Lung (tissue), 12 donors: ENCODE data around the gene FUT7. TPM values are rescaled to one million over a fixed set of nuclear protein-coding genes. Genes with fewer than 3 reads are reported as not detected.

Experiments
- ATAC-seq: fragments of 200-7000 bp; cut with Tn5 transposase; one replicate; pipeline ENCODE4 v1.9.1; 2020; ENCODE audit warnings: moderate number of reproducible peaks; ENCODE audit not compliant: insufficient read depth, low FRiP score
- DNase-seq, 3 donors: peaks; one replicate each; pipeline ENCODE4 v3.0.0-alpha.2; 2013 to 2017
- H3K27ac ChIP-seq, 2 donors: one replicate each; pipeline ENCODE4 v1.5.1; 2013; ENCODE audit warnings: mild to moderate bottlenecking in 2 of 2, moderate library complexity in 2 of 2, control low read depth in 1 of 2, inconsistent platforms in 1 of 2, low read depth in 1 of 2, low read length in 1 of 2
- H3K27me3 ChIP-seq, 3 donors: one replicate each; pipeline ENCODE4 v1.5.1; 2013; ENCODE audit warnings: low read length in 2 of 3; ENCODE audit not compliant: control insufficient read depth in 3 of 3, insufficient read depth in 3 of 3
- H3K36me3 ChIP-seq, 4 donors: one replicate each; pipeline ENCODE4 v1.5.1; 2013; ENCODE audit warnings: low read length in 4 of 4, mild to moderate bottlenecking in 1 of 4, moderate library complexity in 1 of 4; ENCODE audit not compliant: control insufficient read depth in 4 of 4, insufficient read depth in 4 of 4
- H3K4me1 ChIP-seq, 5 donors: one replicate each; pipeline ENCODE4 v1.5.1; 2013; ENCODE audit warnings: low read length in 5 of 5, mild to moderate bottlenecking in 2 of 5, moderate library complexity in 1 of 5; ENCODE audit not compliant: control insufficient read depth in 5 of 5, insufficient read depth in 5 of 5
- H3K4me3 ChIP-seq: one replicate; pipeline ENCODE4 v1.5.1; 2013; ENCODE audit warnings: mild to moderate bottlenecking, control low read depth, moderate library complexity
- H3K9ac ChIP-seq, 2 donors: one replicate each; pipeline ENCODE4 v1.5.1; 2013; ENCODE audit warnings: low read length in 2 of 2, control low read depth in 1 of 2; ENCODE audit not compliant: insufficient read depth in 1 of 2
- H3K9me3 ChIP-seq, 4 donors: one replicate each; pipeline ENCODE4 v1.5.1; 2013; ENCODE audit warnings: low read length in 3 of 4, mild to moderate bottlenecking in 1 of 4, moderate library complexity in 1 of 4; ENCODE audit not compliant: control insufficient read depth in 4 of 4, insufficient read depth in 3 of 4
- WGBS, 2 donors: extraction: QIAGEN DNeasy Blood & Tissue Kit; methylation state at CpG; one replicate each; pipeline ENCODE4 v1.1.7; 2013; 5-methylcytosine and 5-hydroxymethylcytosine counted together
- polyA plus RNA-seq, 2 donors: library from polyadenylated mRNA; stranded (reverse); fragments of 200-250 nt; gene quantifications; one replicate each; pipeline ENCODE4 v1.2.1, GENCODE V29; 2013
- total RNA-seq, 2 donors: library from RNA; depleted of rRNA in 1 of 2; stranded (reverse); fragments of >200 nt in 1 of 2; gene quantifications; one replicate each; pipeline ENCODE4 v1.2.1, GENCODE V29; 2014 to 2021
- TF ChIP-seq, protein P1 (sequence below): IDR thresholded peaks from 2 replicates; pipeline ENCODE4 v1.5.1; 2012; ENCODE audit warnings: mild to moderate bottlenecking; ENCODE audit errors: control extremely low read depth, extremely low read depth
- donor health status: control.
- donor health status: control.
- donor health status: Bipolar disorder and iron deficiency.
- donor health status: healthy.
- donor health status: DM: yes; HTN: yes; CAD: no.

The FUT7 gene
- total and polyA plus RNA-seq, 4 donors = 0.37 to 5.5 (median 0.73) TPM

DNA sequence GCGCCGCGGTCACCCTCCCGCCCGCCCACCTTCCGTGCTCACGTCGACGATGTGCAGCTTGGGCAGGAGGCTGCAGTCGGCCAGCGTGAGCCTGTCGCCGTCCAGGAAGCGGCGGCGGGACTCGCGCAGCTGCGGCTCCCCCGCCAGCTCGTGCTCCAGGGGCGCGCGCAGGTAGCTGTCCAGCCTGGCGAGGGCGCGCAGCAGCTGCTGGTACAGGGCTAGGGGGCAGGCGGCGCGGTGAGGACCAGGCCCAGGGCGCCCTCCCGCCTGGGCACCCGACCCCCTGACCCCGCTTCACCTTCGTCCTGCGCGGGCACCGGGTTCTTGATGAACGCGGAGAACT lies 37.0 kb downstream of the FUT7 start:
- no peak overlapping the region for H3K4me3 ChIP-seq
- 17 to 60% methylated on average over 31 to 40 of the region's 40 CpGs for WGBS, 2 donors
- ATAC-seq (no peak), DNase-seq (peak in 1 of 3 donors; percentile 33)
- no peaks in the 10 kb centered on the region for H3K27me3 ChIP-seq
- peaks cover 0 to 37% (median 15%) of the 10 kb centered on the region in 5 donors for H3K4me1 ChIP-seq
- H3K27ac ChIP-seq = no peak overlapping the region
- no peak overlapping the region for H3K9ac ChIP-seq
- TF ChIP-seq, protein P1, sequence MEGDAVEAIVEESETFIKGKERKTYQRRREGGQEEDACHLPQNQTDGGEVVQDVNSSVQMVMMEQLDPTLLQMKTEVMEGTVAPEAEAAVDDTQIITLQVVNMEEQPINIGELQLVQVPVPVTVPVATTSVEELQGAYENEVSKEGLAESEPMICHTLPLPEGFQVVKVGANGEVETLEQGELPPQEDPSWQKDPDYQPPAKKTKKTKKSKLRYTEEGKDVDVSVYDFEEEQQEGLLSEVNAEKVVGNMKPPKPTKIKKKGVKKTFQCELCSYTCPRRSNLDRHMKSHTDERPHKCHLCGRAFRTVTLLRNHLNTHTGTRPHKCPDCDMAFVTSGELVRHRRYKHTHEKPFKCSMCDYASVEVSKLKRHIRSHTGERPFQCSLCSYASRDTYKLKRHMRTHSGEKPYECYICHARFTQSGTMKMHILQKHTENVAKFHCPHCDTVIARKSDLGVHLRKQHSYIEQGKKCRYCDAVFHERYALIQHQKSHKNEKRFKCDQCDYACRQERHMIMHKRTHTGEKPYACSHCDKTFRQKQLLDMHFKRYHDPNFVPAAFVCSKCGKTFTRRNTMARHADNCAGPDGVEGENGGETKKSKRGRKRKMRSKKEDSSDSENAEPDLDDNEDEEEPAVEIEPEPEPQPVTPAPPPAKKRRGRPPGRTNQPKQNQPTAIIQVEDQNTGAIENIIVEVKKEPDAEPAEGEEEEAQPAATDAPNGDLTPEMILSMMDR = no peak
- H3K9me3 ChIP-seq = no peaks in the 10 kb centered on the region
- peaks cover 0 to 13% (median 0%) of the 10 kb centered on the region in 4 donors for H3K36me3 ChIP-seq

DNA sequence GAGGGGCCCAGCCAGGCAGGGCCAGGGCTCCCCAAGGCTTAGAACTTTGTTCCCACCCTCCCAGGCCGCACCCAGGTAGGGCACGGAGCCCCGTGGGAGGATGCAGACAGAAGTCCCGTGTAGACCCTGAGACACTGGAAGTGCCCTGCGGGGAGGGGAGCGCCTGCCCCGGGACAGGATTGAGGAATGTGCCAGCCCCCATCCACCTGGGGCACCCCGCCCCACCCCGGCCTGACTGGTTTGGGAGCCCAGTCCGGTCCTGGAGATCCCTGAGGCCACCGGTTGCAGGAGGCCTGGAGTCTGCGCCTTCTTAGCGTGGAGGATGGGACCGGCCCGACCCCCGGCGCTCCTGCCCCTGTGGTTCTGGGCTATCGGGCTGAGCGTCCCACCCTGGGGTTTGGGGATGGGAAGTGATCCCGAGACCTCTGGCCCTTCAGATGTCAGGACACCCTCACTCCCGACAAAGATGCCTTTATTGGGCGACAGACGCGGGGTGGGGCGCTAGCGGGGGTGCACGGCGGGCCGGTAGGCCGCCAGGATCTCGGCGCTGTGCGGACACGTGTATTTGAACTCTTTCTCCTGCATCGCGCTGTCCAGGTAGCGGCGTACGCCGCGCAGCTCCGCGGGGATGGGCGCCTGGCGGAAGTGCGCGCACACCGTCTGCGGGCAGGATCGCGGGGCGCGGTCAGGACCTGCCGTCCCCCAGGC lies 37.6 kb downstream of the FUT7 start:
- H3K36me3 ChIP-seq = peaks cover 0 to 13% (median 0%) of the 10 kb centered on the region in 4 donors
- H3K27me3 ChIP-seq = no peaks in the 10 kb centered on the region
- H3K4me1 ChIP-seq = peaks cover 0 to 37% (median 15%) of the 10 kb centered on the region in 5 donors
- H3K9me3 ChIP-seq = no peaks in the 10 kb centered on the region
- H3K27ac ChIP-seq = no peak overlapping the region
- TF ChIP-seq, protein P1 = no peak
- H3K9ac ChIP-seq = no peak overlapping the region
- no peak overlapping the region for H3K4me3 ChIP-seq
- 71 to 75% methylated on average over 54 of the region's 54 CpGs for WGBS, 2 donors
- DNase-seq (no peak), ATAC-seq (no peak)

DNA sequence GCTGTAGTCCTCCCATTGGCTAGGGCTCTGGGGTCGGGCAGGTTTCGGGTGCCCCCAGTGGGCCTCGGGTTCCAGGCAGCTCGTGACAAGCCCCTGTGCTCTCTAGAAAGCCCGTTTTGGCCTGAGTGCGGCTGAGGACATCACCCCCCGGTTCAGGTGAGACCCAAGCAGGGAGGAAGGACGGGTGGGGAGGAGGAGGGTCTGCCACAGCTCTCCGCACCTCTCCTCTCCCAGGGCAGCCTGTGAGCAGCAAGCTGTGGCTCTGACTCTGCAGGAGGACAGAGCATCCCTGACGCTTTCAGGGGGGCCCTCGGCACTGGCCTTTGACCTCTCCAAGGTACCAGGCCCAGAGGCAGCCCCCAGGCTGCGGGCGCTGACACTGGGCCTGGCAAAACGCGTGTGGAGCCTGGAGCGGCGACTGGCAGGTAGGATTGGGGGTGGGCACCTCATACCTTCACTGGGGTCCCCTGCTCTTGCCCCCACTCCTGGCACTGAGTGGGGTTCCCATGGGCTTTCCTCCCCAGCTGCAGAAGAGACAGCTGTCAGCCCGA lies 39.0 kb downstream of the FUT7 start:
- Histone ChIP-seq H3K27me3 (no peaks in the 10 kb centered on the region), H3K9me3 (no peaks in the 10 kb centered on the region), H3K9ac (no peak overlapping the region), H3K4me1 (peaks cover 0 to 37% (median 15%) of the 10 kb centered on the region in 5 donors), H3K27ac (peak overlapping the region; percentile 34 to 81), H3K4me3 (peak overlapping the region; percentile 66), H3K36me3 (peaks cover 0 to 13% (median 0%) of the 10 kb centered on the region in 4 donors)
- no peak for ATAC-seq
- 41 to 45% methylated on average over 17 to 18 of the region's 18 CpGs for whole genome bisulfite sequencing, 2 donors
- TF ChIP-seq, protein P1 = no peak
- DNase-seq = no peak
